GM12801 (cell line): ENCODE results near the gene PPP4R4.

Experiments used
- TF ChIP-seq, protein P1 (sequence below): IDR thresholded peaks from one replicate; pipeline ENCODE4 v1.5.1; 2011; ENCODE audit warnings: control low read depth; ENCODE audit not compliant: insufficient read length; ENCODE audit errors: extremely low read depth

Gene PPP4R4, protein sequence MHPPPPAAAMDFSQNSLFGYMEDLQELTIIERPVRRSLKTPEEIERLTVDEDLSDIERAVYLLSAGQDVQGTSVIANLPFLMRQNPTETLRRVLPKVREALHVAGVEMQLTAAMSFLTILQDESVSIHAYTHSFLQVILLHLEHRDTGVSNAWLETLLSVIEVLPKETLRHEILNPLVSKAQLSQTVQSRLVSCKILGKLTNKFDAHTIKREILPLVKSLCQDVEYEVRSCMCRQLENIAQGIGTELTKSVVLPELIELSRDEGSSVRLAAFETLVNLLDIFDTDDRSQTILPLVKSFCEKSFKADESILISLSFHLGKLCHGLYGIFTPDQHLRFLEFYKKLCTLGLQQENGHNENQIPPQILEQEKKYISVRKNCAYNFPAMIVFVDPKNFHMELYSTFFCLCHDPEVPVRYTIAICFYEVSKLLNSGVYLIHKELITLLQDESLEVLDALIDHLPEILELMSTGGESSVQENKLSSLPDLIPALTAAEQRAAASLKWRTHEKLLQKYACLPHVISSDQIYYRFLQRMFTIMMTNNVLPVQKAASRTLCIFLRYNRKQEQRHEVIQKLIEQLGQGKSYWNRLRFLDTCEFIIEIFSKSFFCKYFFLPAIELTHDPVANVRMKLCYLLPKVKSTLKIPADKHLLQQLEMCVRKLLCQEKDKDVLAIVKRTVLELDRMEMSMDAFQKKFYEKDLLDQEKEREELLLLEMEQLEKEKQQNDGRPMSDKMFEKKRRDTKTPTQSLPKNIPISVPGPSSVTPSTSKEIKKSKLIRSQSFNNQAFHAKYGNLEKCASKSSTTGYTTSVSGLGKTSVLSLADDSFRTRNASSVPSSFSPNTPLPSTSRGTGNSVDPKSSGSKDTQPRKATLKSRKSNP

DNA sequence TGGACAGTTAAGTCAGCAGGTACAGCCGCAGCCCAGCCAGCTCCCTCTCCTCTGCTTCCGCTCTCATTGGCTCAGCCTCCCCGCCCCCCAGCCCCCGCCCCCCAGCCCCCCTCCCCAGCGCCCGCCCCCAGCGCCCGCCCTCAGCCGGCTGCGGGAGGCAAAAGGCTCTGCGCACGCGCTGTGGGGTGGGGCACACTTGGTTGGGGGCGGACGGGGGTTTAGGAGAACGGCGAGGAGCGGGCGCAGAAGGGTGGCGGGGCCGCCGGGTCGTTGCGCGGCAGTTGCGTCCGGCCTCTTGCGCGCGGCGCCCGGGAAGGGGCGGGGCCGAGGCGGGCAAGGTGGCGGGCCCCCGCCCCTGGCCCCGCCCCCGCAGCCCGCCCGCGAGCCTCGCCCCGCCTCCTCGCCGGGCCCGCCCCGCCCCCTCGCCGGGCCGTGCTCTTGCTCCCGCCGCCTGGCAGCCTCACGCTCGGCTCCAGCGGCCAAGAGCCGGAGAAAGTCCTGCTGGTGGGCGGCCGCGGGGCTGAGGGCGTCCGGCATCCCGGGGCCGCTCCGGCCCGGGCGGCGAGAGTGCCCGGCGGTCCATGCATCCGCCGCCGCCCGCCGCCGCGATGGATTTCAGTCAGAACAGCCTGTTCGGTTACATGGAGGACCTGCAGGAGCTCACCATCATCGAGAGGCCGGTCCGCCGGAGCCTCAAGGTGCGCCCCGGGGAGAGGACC, at the start of gene PPP4R4:
TSS of gene PPP4R4 (plus strand) at position 438 of the 719 bp plus-strand sequence. CDS start at position 582, 144 bp downstream.
- TF ChIP-seq, protein P1, sequence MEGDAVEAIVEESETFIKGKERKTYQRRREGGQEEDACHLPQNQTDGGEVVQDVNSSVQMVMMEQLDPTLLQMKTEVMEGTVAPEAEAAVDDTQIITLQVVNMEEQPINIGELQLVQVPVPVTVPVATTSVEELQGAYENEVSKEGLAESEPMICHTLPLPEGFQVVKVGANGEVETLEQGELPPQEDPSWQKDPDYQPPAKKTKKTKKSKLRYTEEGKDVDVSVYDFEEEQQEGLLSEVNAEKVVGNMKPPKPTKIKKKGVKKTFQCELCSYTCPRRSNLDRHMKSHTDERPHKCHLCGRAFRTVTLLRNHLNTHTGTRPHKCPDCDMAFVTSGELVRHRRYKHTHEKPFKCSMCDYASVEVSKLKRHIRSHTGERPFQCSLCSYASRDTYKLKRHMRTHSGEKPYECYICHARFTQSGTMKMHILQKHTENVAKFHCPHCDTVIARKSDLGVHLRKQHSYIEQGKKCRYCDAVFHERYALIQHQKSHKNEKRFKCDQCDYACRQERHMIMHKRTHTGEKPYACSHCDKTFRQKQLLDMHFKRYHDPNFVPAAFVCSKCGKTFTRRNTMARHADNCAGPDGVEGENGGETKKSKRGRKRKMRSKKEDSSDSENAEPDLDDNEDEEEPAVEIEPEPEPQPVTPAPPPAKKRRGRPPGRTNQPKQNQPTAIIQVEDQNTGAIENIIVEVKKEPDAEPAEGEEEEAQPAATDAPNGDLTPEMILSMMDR, result no peak

DNA sequence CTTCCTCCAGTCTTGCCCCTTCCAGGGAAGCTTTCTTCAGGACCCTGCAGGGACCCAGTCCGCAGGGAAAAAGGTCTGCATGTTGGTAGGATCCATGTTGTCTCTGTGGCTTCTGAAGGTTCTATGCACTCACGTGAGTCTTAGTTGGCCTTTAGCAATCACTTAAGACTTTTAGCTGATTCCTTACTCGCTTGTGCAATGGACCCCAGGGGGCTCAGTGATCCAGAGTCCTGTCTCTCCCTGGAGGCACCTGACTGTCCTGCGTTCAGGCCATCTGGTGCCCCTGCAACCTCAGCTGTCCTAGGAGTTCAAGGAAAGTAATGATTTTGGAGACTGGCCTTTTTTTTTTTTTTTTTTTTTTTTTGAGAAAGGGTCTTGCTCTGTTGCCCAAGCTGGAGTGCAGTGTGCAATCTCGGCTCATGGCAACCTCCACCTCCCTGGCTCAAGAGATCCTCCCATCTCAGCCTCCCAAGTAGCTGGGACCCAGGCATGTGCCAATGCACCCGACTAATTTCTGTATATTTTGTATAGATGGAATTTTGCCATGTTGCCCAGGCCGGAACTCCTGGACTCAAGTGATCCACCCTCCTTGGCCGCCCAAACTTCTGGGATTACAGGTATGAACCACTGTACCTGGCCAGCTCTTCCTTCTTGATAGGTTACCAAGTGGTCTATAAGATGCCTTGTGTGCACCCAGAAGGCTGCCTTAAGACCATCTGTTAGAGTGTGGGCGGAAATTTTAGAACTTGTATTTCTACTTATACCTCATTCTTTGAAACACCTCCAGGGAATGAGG, 49.3 kb upstream of the PPP4R4 start:
- TF ChIP-seq, protein P1, result no peak

GRCh38 chr14:94125659-94126418, 48.3 kb upstream of the PPP4R4 start:
- TF ChIP-seq, protein P1, result no peak

DNA sequence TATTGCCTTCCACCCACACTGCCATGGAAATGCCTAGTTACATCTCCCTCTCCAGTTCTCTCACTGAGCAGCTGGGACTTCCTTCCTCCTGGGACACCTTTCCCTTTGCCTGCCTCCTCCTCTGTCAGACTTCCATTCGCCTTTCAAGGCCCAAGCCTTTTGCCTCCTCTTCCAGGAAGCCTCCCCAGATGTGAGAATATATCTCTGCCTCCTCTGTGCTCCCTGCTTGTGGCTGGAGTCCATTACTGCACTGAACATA, 47.8 kb upstream of the PPP4R4 start:
- TF ChIP-seq, protein P1, result no peak

- TF ChIP-seq, protein P1, result no peak
Observed at GRCh38 chr14:94126800-94127199, 47.3 kb upstream of the PPP4R4 start.

DNA sequence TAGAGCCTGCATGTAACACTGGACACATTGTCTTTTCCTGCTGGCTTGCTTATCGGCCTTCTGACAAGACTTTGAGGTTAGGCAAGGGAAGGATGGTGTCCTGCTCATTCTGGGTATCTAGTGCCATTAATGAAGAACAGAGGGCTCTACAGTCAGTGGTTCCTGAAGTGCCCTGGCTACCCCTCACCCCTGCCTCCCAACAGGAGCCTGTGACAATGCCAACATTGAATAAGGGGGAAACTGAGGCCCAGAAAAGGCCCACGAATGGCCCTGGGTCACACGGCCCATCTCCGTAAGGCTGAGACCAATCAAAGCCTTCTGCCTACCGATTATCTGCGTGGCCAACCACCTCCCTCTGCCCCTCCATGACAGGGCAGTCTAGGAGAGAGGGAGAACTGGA, 46.8 kb upstream of the PPP4R4 start:
- TF ChIP-seq, protein P1, result no peak
